GM12891 (cell line): ENCODE data around the gene CDC42EP2.

Experiments
- POLR2A ChIP-seq: IDR thresholded peaks from 2 replicates; pipeline ENCODE4 v1.6.1; 2011; ENCODE audit warnings: low read depth, low read length, control low read depth
- TAF1 ChIP-seq: IDR thresholded peaks from 2 replicates; pipeline ENCODE4 v1.6.1; 2011; ENCODE audit warnings: low read depth, low read length, control low read depth

DNA sequence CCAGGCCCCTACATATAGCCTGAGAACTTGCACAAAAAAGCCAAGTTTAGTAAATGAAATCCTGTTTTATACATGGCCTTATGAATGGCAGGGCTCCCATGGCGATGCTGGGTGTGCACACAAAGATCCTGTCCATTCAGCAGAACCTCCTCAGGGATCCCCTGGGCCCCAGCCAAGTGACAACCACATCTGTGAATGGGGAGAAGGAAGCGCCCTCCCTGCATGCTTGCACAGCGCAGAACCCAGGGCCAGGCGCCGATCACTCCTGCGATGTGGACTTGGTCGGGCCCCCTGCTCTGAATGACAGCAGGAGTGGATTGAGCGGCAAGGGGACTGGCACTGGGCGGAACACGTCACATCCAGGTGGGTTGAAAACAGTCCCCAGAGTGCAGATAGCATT is 4.5 kb upstream of the CDC42EP2 start:
- no peak for TF ChIP-seq TAF1
- TF ChIP-seq POLR2A: no peak
